Loucy (cell line): ENCODE data around the gene CSE1L.
"Not testable (repeated sequence)": the region's sequence is repeated elsewhere in the genome, so short reads cannot be mapped to it uniquely, and the experiment has no call there.

ENCODE experiments used
- H2AFZ ChIP-seq: fragments of 200-600 bp; sonication (generic); 2 replicates; pipeline ENCODE4 v1.6.0; 2016; ENCODE audit warnings: antibody characterized with exemption, mild to moderate bottlenecking, low read length, moderate library complexity
- H3F3A ChIP-seq: fragments of 200-600 bp; 2 replicates; pipeline ENCODE4 v1.6.0; 2016; ENCODE audit warnings: antibody characterized with exemption, low read depth, mild to moderate bottlenecking
- H3K27me3 ChIP-seq: fragments of 200-600 bp; sonication (generic); 2 replicates; pipeline ENCODE4 v1.6.1; 2014; ENCODE audit warnings: low read length, mild to moderate bottlenecking; ENCODE audit not compliant: insufficient read depth, poor library complexity, severe bottlenecking
- H3K36me3 ChIP-seq: fragments of 200-600 bp; sonication (generic); 2 replicates; pipeline ENCODE4 v1.6.1; 2016; ENCODE audit warnings: low read length; ENCODE audit not compliant: insufficient read depth
- H3K4me1 ChIP-seq: fragments of 200-600 bp; sonication (generic); 2 replicates; pipeline ENCODE4 v1.5.1; 2014; ENCODE audit warnings: low read length, mild to moderate bottlenecking; ENCODE audit not compliant: insufficient read depth, poor library complexity, severe bottlenecking
- H3K4me2 ChIP-seq: fragments of 200-600 bp; sonication (generic); 2 replicates; pipeline ENCODE4 v1.6.0; 2014; ENCODE audit warnings: antibody characterized with exemption, low read length, low read depth, mild to moderate bottlenecking; ENCODE audit not compliant: poor library complexity, severe bottlenecking
- H3K4me3 ChIP-seq: fragments of 200-600 bp; sonication (generic); 2 replicates; pipeline ENCODE4 v1.5.1; 2014; ENCODE audit warnings: low read length, mild to moderate bottlenecking, mixed read lengths; ENCODE audit not compliant: poor library complexity, severe bottlenecking
- H3K79me2 ChIP-seq: fragments of 200-600 bp; sonication (generic); 2 replicates; pipeline ENCODE4 v1.6.1; 2014; ENCODE audit warnings: low read length; ENCODE audit not compliant: insufficient read depth
- H3K9ac ChIP-seq: fragments of 200-600 bp; sonication (generic); 2 replicates; pipeline ENCODE4 v1.6.0; 2014; ENCODE audit warnings: mild to moderate bottlenecking, low read depth, low read length, moderate library complexity; ENCODE audit not compliant: poor library complexity, severe bottlenecking
- H3K9me2 ChIP-seq: fragments of 200-600 bp; sonication (generic); replicated peaks from 2 replicates; pipeline ENCODE4 v1.6.1; 2016; ENCODE audit warnings: low read depth, low read length, mixed read lengths
- H3K9me3 ChIP-seq: fragments of 200-600 bp; sonication (generic); 2 replicates; pipeline ENCODE4 v1.6.1; 2014; ENCODE audit warnings: mild to moderate bottlenecking, antibody characterized with exemption, low read length, low read depth; ENCODE audit not compliant: insufficient read depth
- H4K20me1 ChIP-seq: fragments of 200-600 bp; sonication (generic); 2 replicates; pipeline ENCODE4 v1.6.0; 2014; ENCODE audit warnings: antibody characterized with exemption, low read length, mild to moderate bottlenecking; ENCODE audit not compliant: insufficient read depth, poor library complexity, severe bottlenecking
- CTCF ChIP-seq: fragments of 200-600 bp; sonication (generic); conservative IDR thresholded peaks from 2 replicates; pipeline ENCODE4 v1.5.1; 2014; ENCODE audit warnings: mild to moderate bottlenecking, antibody characterized with exemption, low read length
- EZH2phosphoT487 ChIP-seq: fragments of 200-600 bp; IDR thresholded peaks from 2 replicates; pipeline ENCODE4 v1.6.1; 2018; ENCODE audit warnings: antibody characterized with exemption, mild to moderate bottlenecking, moderate library complexity, borderline replicate concordance

Gene CSE1L

GRCh38 chr20:49098136-49098535, 52.0 kb downstream of the CSE1L start:
- H3K4me2 ChIP-seq = no peak overlapping the region
- no peak overlapping the region for H3K9ac ChIP-seq
- H4K20me1 ChIP-seq = peaks cover 10% of the 10 kb centered on the region
- no peak overlapping the region for H3K4me3 ChIP-seq
- H3K36me3 ChIP-seq = peaks cover 81% of the 10 kb centered on the region
- no peaks in the 10 kb centered on the region for H3K27me3 ChIP-seq
- H3K9me3 ChIP-seq = no peaks in the 10 kb centered on the region
- no peaks in the 10 kb centered on the region; the same call in 1 of the 2 replicates for H3F3A ChIP-seq
- H2AFZ ChIP-seq = no peak overlapping the region
- no peaks in the 10 kb centered on the region for H3K79me2 ChIP-seq
- TF ChIP-seq CTCF (no peak), EZH2phosphoT487 (no peak)
- no peaks in the 10 kb centered on the region for H3K4me1 ChIP-seq
- no peaks in the 10 kb centered on the region for H3K9me2 ChIP-seq

- Histone ChIP-seq H3K4me2 (no peak overlapping the region), H3F3A (no peaks in the 10 kb centered on the region; the same call in 1 of the 2 replicates), H3K27me3 (no peaks in the 10 kb centered on the region), H2AFZ (no peak overlapping the region), H3K79me2 (no peaks in the 10 kb centered on the region), H3K9ac (no peak overlapping the region), H4K20me1 (peaks cover 10% of the 10 kb centered on the region), H3K9me3 (no peaks in the 10 kb centered on the region), H3K36me3 (peaks cover 86% of the 10 kb centered on the region), H3K9me2 (no peaks in the 10 kb centered on the region), H3K4me1 (no peaks in the 10 kb centered on the region), H3K4me3 (no peak overlapping the region)
- TF ChIP-seq EZH2phosphoT487 (no peak), CTCF (no peak)
These were observed 52.9 kb downstream of the CSE1L start for GRCh38 chr20:49099011-49099410.

- H3K9me2 ChIP-seq, H3K9ac ChIP-seq, H3K27me3 ChIP-seq, H4K20me1 ChIP-seq, H3K4me1 ChIP-seq, H3K9me3 ChIP-seq, H3K79me2 ChIP-seq, H3K4me3 ChIP-seq, H3K4me2 ChIP-seq, H3F3A ChIP-seq, H2AFZ ChIP-seq: not testable (repeated sequence)
- H3K36me3 ChIP-seq = peaks cover 80% of the 10 kb centered on the region
These were observed 54.2 kb downstream of the CSE1L start for GRCh38 chr20:49100292-49100691.

GRCh38 chr20:49100972-49101371, 54.9 kb downstream of the CSE1L start:
- Histone ChIP-seq H3K79me2 (no peaks in the 10 kb centered on the region), H3K4me1 (no peaks in the 10 kb centered on the region), H2AFZ (no peak overlapping the region), H3K36me3 (peaks cover 74% of the 10 kb centered on the region), H3K4me2 (no peak overlapping the region), H3K9ac (no peak overlapping the region), H4K20me1 (peaks cover 7% of the 10 kb centered on the region), H3K9me2 (no peaks in the 10 kb centered on the region), H3K4me3 (no peak overlapping the region), H3F3A (no peaks in the 10 kb centered on the region), H3K9me3 (no peaks in the 10 kb centered on the region), H3K27me3 (no peaks in the 10 kb centered on the region)
- TF ChIP-seq EZH2phosphoT487 (no peak), CTCF (no peak)
